ENCODE data around the gene RAMP3.

Gene RAMP3

DNA sequence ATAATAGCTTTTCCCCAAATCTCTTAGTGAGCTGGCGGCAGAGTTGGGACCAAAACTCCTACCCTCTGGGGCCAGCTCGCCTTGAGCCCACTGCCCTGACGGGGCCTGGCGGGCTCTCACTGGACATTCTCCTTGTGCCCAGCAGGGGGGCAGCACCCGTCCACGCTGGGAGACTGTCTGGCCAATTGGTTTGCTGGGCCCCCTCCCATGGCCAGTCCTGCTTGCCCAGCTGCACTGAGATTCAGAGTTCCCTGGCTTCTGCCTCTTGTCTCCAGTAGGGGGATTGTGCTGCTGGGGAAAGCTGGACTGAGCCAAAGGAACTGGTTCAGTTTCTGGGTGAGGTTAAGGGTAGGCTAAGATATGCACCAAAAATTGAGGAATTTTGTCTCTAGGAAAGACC, 59.8 kb downstream of the RAMP3 start:
- no peaks in the 10 kb centered on the region for H3K27me3 ChIP-seq (ENCODE audit: insufficient read depth, low read length, poor library complexity, severe bottlenecking)
- TF ChIP-seq, protein P1, sequence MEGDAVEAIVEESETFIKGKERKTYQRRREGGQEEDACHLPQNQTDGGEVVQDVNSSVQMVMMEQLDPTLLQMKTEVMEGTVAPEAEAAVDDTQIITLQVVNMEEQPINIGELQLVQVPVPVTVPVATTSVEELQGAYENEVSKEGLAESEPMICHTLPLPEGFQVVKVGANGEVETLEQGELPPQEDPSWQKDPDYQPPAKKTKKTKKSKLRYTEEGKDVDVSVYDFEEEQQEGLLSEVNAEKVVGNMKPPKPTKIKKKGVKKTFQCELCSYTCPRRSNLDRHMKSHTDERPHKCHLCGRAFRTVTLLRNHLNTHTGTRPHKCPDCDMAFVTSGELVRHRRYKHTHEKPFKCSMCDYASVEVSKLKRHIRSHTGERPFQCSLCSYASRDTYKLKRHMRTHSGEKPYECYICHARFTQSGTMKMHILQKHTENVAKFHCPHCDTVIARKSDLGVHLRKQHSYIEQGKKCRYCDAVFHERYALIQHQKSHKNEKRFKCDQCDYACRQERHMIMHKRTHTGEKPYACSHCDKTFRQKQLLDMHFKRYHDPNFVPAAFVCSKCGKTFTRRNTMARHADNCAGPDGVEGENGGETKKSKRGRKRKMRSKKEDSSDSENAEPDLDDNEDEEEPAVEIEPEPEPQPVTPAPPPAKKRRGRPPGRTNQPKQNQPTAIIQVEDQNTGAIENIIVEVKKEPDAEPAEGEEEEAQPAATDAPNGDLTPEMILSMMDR (conservative IDR thresholded peaks at IDR 0.05; ENCODE audit: low read length), result peak; percentile 30
- no peak for TF ChIP-seq EZH2phosphoT487 (IDR thresholded peaks at IDR 0.05; ENCODE audit: borderline replicate concordance)

DNA sequence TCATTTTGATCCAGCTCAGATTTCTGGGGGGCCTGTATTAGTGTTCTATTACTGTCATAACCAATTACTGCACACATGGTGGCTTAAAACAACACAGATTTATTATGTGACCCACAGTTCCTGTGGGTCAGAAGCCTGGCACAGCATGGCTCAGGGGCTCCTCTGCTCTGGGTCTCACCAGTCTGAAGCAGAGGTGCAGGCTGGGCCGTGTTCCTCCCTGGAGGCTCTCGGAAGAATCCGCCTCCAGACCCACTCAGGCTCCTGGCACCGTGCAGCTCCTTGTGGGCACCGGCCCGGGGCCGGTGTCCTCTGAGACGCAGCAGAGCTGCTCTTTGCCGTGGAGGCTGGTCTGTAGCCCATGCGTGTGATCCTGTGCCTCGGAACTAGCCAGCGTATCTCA, 61.5 kb downstream of the RAMP3 start:
- Histone ChIP-seq H3F3A (ENCODE audit: low read depth) (no peaks in the 10 kb centered on the region), H3K4me3 (ENCODE audit: low read length, poor library complexity, severe bottlenecking) (no peak overlapping the region)

More for the DNA sequence above, 59.8 kb downstream of the RAMP3 start:
- no peak overlapping the region for H3K4me2 ChIP-seq (ENCODE audit: low read depth, low read length, poor library complexity, severe bottlenecking)
- no peaks in the 10 kb centered on the region for H3K79me2 ChIP-seq (ENCODE audit: insufficient read depth, low read length)
- H3K9ac ChIP-seq (ENCODE audit: low read depth, low read length, poor library complexity, severe bottlenecking), result no peak overlapping the region
- H2AFZ ChIP-seq (ENCODE audit: low read length), result no peak overlapping the region
- no peaks in the 10 kb centered on the region for H3F3A ChIP-seq (ENCODE audit: low read depth)
- H3K9me2 ChIP-seq (replicated peaks; ENCODE audit: low read depth, low read length), result no peaks in the 10 kb centered on the region
- H3K36me3 ChIP-seq (ENCODE audit: insufficient read depth, low read length), result no peaks in the 10 kb centered on the region
- no peak overlapping the region for H3K4me3 ChIP-seq (ENCODE audit: low read length, poor library complexity, severe bottlenecking)
- H4K20me1 ChIP-seq (ENCODE audit: insufficient read depth, low read length, poor library complexity, severe bottlenecking), result no peaks in the 10 kb centered on the region
- no peaks in the 10 kb centered on the region for H3K9me3 ChIP-seq (ENCODE audit: insufficient read depth, low read depth, low read length)
- no peaks in the 10 kb centered on the region for H3K4me1 ChIP-seq (ENCODE audit: insufficient read depth, low read length, poor library complexity, severe bottlenecking)

DNA sequence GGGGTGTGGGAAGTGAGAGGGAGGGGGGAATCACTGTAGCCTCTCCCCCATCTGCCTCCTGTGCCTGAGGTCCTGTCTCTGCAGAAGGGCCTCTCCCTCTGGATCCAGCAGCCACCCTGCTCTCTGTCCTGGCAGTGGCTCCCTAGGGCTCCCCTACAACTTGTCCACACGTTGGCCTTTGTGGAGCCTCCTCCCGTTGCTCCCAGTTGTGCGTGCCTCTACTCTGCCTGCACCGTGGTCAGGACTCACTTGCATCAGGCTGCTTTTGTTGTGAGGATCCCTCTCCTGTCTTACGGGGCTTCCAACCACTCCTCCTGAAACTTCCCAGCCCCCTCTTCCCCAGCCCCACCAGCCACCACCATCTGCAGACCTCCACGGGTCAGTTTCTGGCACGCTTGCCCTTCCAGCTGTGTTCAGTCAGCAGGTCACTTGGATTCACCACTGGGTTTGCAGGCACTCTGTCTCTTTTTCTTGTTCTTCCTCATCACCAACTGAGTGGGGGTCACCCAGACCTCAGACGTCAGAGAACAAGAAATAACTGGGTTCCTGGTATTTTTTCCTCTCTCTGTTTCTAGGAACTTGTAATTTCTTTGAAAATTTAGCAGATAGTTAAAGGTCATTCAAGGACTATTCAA, 62.3 kb downstream of the RAMP3 start:
- H3F3A ChIP-seq (ENCODE audit: low read depth), result no peaks in the 10 kb centered on the region
- H2AFZ ChIP-seq (ENCODE audit: low read length), result no peak overlapping the region
- no peaks in the 10 kb centered on the region for H3K9me3 ChIP-seq (ENCODE audit: insufficient read depth, low read depth, low read length)
- H3K4me1 ChIP-seq (ENCODE audit: insufficient read depth, low read length, poor library complexity, severe bottlenecking), result no peaks in the 10 kb centered on the region
- H3K9me2 ChIP-seq (replicated peaks; ENCODE audit: low read depth, low read length), result no peaks in the 10 kb centered on the region
- H3K4me2 ChIP-seq (ENCODE audit: low read depth, low read length, poor library complexity, severe bottlenecking), result no peak overlapping the region
- no peaks in the 10 kb centered on the region for H4K20me1 ChIP-seq (ENCODE audit: insufficient read depth, low read length, poor library complexity, severe bottlenecking)
- no peak overlapping the region for H3K9ac ChIP-seq (ENCODE audit: low read depth, low read length, poor library complexity, severe bottlenecking)
- no peak for TF ChIP-seq EZH2phosphoT487 (IDR thresholded peaks at IDR 0.05; ENCODE audit: borderline replicate concordance)
- TF ChIP-seq, protein P1 (conservative IDR thresholded peaks at IDR 0.05; ENCODE audit: low read length), result no peak
- H3K36me3 ChIP-seq (ENCODE audit: insufficient read depth, low read length), result no peaks in the 10 kb centered on the region
- H3K27me3 ChIP-seq (ENCODE audit: insufficient read depth, low read length, poor library complexity, severe bottlenecking), result no peaks in the 10 kb centered on the region
- H3K4me3 ChIP-seq (ENCODE audit: low read length, poor library complexity, severe bottlenecking), result no peak overlapping the region
- no peaks in the 10 kb centered on the region for H3K79me2 ChIP-seq (ENCODE audit: insufficient read depth, low read length)

More for the DNA sequence above, 61.5 kb downstream of the RAMP3 start:
- Histone ChIP-seq H4K20me1 (ENCODE audit: insufficient read depth, low read length, poor library complexity, severe bottlenecking) (no peaks in the 10 kb centered on the region), H3K4me2 (ENCODE audit: low read depth, low read length, poor library complexity, severe bottlenecking) (no peak overlapping the region), H3K36me3 (ENCODE audit: insufficient read depth, low read length) (no peaks in the 10 kb centered on the region), H3K9me2 (replicated peaks; ENCODE audit: low read depth, low read length) (no peaks in the 10 kb centered on the region), H3K4me1 (ENCODE audit: insufficient read depth, low read length, poor library complexity, severe bottlenecking) (no peaks in the 10 kb centered on the region), H3K27me3 (ENCODE audit: insufficient read depth, low read length, poor library complexity, severe bottlenecking) (no peaks in the 10 kb centered on the region), H3K79me2 (ENCODE audit: insufficient read depth, low read length) (no peaks in the 10 kb centered on the region), H3K9me3 (ENCODE audit: insufficient read depth, low read depth, low read length) (no peaks in the 10 kb centered on the region), H2AFZ (ENCODE audit: low read length) (no peak overlapping the region), H3K9ac (ENCODE audit: low read depth, low read length, poor library complexity, severe bottlenecking) (no peak overlapping the region)
- TF ChIP-seq, protein P1 (conservative IDR thresholded peaks at IDR 0.05; ENCODE audit: low read length), result no peak
- TF ChIP-seq EZH2phosphoT487 (IDR thresholded peaks at IDR 0.05; ENCODE audit: borderline replicate concordance), result no peak

All from Loucy (cell line).